OCI-LY7 (cell line): ENCODE measurements around the gene ALDH1A2.

Source experiments
- EZH2phosphoT487 ChIP-seq: fragments of 200-600 bp; sonication (generic); IDR thresholded peaks from 2 replicates; pipeline ENCODE4 v1.6.1; 2018; ENCODE audit warnings: low read depth, borderline replicate concordance, mild to moderate bottlenecking, mixed run types, antibody characterized with exemption, low read length, moderate library complexity, mixed read lengths
- TF ChIP-seq, protein P1 (sequence below): fragments of 200-600 bp; sonication (generic); conservative IDR thresholded peaks from 2 replicates; pipeline ENCODE4 v1.5.1; 2014; ENCODE audit warnings: mild to moderate bottlenecking, antibody characterized with exemption, low read length, moderate library complexity, mixed read lengths

DNA sequence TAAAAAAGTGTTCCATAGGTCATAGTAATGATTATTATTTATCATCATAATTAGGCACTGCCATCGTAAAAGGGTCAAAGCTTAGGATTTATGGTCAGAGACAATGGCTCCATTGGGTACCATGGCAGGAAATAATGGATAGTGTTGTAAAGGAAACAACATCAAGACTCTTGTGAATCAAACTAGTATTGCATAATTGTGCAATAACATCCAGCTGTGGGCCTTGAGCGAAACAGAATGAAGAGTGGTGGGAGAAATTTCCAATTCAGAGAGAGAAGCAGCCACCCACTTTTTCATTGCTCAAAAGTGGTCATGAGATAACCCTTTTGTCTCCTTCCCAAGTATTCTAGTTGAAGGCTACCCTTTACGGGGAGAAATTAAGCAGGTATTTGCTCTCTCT lies 61.7 kb downstream of the ALDH1A2 start:
- TF ChIP-seq, protein P1, sequence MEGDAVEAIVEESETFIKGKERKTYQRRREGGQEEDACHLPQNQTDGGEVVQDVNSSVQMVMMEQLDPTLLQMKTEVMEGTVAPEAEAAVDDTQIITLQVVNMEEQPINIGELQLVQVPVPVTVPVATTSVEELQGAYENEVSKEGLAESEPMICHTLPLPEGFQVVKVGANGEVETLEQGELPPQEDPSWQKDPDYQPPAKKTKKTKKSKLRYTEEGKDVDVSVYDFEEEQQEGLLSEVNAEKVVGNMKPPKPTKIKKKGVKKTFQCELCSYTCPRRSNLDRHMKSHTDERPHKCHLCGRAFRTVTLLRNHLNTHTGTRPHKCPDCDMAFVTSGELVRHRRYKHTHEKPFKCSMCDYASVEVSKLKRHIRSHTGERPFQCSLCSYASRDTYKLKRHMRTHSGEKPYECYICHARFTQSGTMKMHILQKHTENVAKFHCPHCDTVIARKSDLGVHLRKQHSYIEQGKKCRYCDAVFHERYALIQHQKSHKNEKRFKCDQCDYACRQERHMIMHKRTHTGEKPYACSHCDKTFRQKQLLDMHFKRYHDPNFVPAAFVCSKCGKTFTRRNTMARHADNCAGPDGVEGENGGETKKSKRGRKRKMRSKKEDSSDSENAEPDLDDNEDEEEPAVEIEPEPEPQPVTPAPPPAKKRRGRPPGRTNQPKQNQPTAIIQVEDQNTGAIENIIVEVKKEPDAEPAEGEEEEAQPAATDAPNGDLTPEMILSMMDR: no peak
- TF ChIP-seq EZH2phosphoT487: no peak
